Effector memory CD4-positive, alpha-beta T cell (primary cell): ENCODE measurements around the gene DBNDD2.

Source experiments
- DNase-seq, 3 donors: peaks; one replicate each; pipeline ENCODE4 v3.0.0-alpha.2; 2020
- H3K27ac ChIP-seq: 2 replicates; pipeline ENCODE4 v1.7.0; 2013; ENCODE audit warnings: mild to moderate bottlenecking, low read length, moderate library complexity; ENCODE audit not compliant: insufficient read depth, poor library complexity, severe bottlenecking
- H3K27me3 ChIP-seq: replicated peaks from 2 replicates; pipeline ENCODE4 v1.7.0; 2013; ENCODE audit warnings: mild to moderate bottlenecking, low read length; ENCODE audit not compliant: insufficient read depth, control insufficient read depth, poor library complexity, severe bottlenecking
- H3K36me3 ChIP-seq: 2 replicates; pipeline ENCODE4 v1.7.0; 2013; ENCODE audit warnings: mild to moderate bottlenecking, low read length, moderate library complexity; ENCODE audit not compliant: control insufficient read depth, insufficient read depth
- H3K4me1 ChIP-seq: 2 replicates; pipeline ENCODE4 v1.7.0; 2013; ENCODE audit warnings: low read length, mild to moderate bottlenecking; ENCODE audit not compliant: control insufficient read depth, insufficient read depth, poor library complexity, severe bottlenecking
- H3K4me3 ChIP-seq: 2 replicates; pipeline ENCODE4 v1.7.0; 2013; ENCODE audit warnings: low read length, low read depth, mild to moderate bottlenecking; ENCODE audit not compliant: insufficient read depth, poor library complexity, severe bottlenecking
- H3K9me3 ChIP-seq: 2 replicates; pipeline ENCODE4 v1.7.0; 2013; ENCODE audit warnings: mild to moderate bottlenecking, low read length, moderate library complexity; ENCODE audit not compliant: control insufficient read depth

DBNDD2 gene

GRCh38 chr20:45445805-45446562 is 37.9 kb downstream of the DBNDD2 start:
- no peaks in the 10 kb centered on the region for H3K9me3 ChIP-seq
- peak in 1 of 3 donors; percentile 11 for DNase-seq
- no peaks in the 10 kb centered on the region for H3K27me3 ChIP-seq
- H3K4me1 ChIP-seq = peaks cover 14% of the 10 kb centered on the region
- no peaks in the 10 kb centered on the region for H3K36me3 ChIP-seq
- no peak overlapping the region for H3K4me3 ChIP-seq
- H3K27ac ChIP-seq = no peak overlapping the region

DNA sequence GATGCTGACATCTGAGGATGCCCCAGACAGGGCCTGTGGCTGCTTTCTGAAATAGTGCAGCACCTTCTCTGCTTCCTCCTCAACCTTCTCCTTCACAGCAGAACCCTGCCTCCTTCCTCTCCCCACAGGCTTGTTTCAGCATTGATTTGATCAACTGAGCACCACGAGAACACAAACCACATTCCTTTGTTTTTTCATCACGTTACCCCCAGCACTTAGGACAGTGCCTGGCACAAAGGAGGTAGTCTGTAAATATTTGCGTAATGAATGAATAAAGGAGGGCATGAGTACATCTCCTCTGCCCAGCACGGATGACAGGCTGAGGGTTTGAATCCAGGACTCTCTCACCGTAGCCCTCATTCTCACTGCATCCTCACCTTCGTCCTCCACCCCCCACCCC is 40.2 kb downstream of the DBNDD2 start:
- Histone ChIP-seq H3K4me3 (no peak overlapping the region), H3K9me3 (no peaks in the 10 kb centered on the region), H3K4me1 (peaks cover 14% of the 10 kb centered on the region), H3K27ac (no peak overlapping the region), H3K36me3 (no peaks in the 10 kb centered on the region), H3K27me3 (no peaks in the 10 kb centered on the region)
- no peak for DNase-seq

DNA sequence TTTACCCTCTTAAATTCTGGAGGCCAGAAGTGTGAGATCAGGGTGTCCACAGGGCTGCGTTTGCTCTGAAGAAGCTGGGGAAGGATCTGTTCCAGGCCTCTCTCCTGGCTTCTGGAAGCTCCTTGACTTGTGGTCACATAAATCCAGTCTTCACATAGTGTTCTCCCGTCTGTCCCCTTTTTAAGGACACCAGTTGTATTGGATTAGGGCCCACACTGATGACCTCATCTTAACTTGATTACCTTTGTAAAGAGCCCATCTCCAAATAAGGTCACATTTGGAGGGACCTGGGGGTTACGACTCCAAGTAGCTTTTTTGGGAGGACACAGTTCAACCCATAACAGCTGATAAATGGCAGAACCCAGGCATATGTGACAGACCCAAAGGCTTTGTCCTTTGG is 41.4 kb downstream of the DBNDD2 start:
- Histone ChIP-seq H3K9me3 (no peaks in the 10 kb centered on the region), H3K4me1 (peaks cover 2% of the 10 kb centered on the region), H3K36me3 (no peaks in the 10 kb centered on the region), H3K27me3 (no peaks in the 10 kb centered on the region), H3K4me3 (no peak overlapping the region), H3K27ac (no peak overlapping the region)
- DNase-seq = no peak

- Histone ChIP-seq H3K9me3 (no peaks in the 10 kb centered on the region), H3K4me1 (no peaks in the 10 kb centered on the region), H3K4me3 (no peak overlapping the region), H3K27me3 (no peaks in the 10 kb centered on the region), H3K27ac (no peak overlapping the region), H3K36me3 (no peaks in the 10 kb centered on the region)
- no peak for DNase-seq
Observed at GRCh38 chr20:45450097-45450818, 42.2 kb downstream of the DBNDD2 start.

GRCh38 chr20:45452238-45452637 is 44.1 kb downstream of the DBNDD2 start:
- H3K27me3 ChIP-seq = no peaks in the 10 kb centered on the region
- H3K4me3 ChIP-seq = no peak overlapping the region
- no peak for DNase-seq
- H3K9me3 ChIP-seq = no peaks in the 10 kb centered on the region
- no peak overlapping the region for H3K27ac ChIP-seq
- no peaks in the 10 kb centered on the region for H3K4me1 ChIP-seq
- no peaks in the 10 kb centered on the region for H3K36me3 ChIP-seq

DNA sequence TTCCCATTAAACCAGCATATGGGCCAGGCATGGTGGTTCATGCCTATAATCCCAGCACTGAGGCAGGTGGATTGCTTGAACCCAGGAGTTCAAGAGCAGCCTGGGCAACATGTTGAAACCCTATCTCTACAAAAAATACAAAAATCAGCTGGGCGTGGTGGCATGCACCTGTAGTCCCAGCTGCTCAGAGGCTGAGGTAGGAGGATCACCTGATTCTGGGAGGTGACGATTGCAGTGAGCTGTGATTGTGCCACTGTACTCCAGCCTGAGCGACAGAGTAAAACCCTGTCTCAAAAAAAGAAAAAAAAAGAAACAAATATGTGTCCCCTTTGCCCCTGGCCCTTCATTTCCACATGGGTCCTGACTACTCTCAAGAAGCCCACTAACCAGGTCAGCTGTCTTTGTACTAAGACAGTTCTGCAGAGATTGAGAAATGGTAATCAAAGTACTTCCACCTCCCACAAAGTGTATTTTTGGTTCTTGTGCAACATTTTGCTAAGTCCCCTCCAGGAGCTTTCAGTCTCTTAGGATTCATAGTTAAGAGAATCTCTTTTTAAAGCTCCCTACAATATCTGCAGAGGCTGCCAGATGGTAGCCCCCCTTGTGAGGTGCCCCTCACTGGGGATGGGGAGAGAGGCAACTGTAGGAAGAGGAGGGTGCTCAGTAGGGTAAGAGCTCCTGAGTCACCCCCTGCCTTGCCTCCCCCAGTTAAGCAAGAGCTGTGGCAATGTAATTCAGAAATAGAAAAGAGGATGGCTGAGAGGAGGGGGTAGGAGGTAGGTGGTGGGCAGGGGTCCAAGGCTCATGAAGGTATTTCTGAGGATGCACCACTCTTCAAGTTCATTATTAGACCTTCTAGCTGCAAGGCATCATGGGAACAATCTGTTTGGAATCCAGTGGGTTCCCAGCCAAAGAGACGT is 44.9 kb downstream of the DBNDD2 start:
- H3K27ac ChIP-seq = no peak overlapping the region
- no peaks in the 10 kb centered on the region for H3K27me3 ChIP-seq
- no peak overlapping the region for H3K4me3 ChIP-seq
- H3K9me3 ChIP-seq = no peaks in the 10 kb centered on the region
- no peaks in the 10 kb centered on the region for H3K4me1 ChIP-seq
- no peaks in the 10 kb centered on the region for H3K36me3 ChIP-seq
- DNase-seq = no peak

- no peak overlapping the region for H3K4me3 ChIP-seq
- H3K36me3 ChIP-seq = no peaks in the 10 kb centered on the region
- H3K27me3 ChIP-seq = no peaks in the 10 kb centered on the region
- no peak overlapping the region for H3K27ac ChIP-seq
- H3K9me3 ChIP-seq = no peaks in the 10 kb centered on the region
- no peaks in the 10 kb centered on the region for H3K4me1 ChIP-seq
- DNase-seq = no peak
Observed at GRCh38 chr20:45456632-45457031, 48.5 kb downstream of the DBNDD2 start.

DNA sequence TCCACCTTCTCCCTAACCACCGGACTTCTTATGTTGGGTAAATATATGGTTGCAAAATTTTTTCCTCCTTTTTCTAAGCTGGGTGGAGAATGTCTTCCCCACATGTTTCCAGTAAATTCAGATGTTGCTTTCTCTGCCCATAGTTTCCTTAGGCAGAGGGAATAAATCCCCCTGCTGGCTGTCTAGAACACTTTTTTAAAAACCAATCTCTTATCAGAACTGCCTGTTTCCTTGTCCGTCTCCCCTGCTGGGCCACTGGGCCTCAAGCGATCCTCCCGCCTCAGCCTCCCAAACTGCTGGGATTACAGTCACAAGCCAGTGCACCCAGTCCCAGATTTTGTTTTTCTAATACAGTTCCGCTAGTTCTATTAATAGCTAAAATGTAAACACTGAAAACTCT is 51.5 kb downstream of the DBNDD2 start:
- no peaks in the 10 kb centered on the region for H3K9me3 ChIP-seq
- no peaks in the 10 kb centered on the region for H3K27me3 ChIP-seq
- H3K27ac ChIP-seq = no peak overlapping the region
- H3K4me3 ChIP-seq = no peak overlapping the region
- H3K36me3 ChIP-seq = no peaks in the 10 kb centered on the region
- DNase-seq = no peak
- no peaks in the 10 kb centered on the region for H3K4me1 ChIP-seq
